ENCODE results near the gene NUDT4. TPM values are rescaled to one million over a fixed set of nuclear protein-coding genes. Genes with fewer than 3 reads are reported as not detected.

NUDT4 gene
- total RNA-seq, 2 experiments from 2014 or later, result 26.4 to 32.4 TPM

DNA sequence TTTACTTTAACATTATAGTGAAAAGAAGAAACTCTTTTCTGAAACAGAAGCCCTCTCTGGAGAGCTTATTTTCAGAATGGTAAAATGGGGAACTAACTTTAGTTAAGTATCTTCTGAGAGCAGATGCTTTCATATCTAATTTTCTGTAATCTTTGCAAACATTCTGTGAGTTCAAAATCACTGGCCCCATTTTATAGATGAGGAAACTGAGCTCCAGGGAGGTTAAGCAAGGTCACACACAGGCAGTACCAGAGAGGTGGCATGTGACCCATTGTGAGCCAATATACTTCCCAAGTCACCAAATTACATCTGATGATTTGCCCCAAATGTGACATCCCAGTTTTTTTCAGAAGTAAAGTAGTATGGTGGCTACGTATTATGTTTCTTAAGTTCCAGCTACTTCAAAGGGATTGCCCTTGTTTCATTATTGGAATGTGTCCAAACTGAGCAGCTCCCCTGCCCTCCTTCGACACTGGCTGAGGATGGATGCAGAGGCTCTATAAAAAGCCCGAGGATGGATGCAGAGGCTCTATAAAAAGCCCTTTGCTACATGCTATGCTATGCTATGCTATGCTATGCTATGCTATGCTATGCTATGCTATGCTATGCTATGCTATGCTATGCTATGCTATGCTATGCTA is 36.2 kb upstream of the NUDT4 start:
- no peak overlapping the region for H2AFZ ChIP-seq (ENCODE audit: low read length)
- TF ChIP-seq, protein P1, sequence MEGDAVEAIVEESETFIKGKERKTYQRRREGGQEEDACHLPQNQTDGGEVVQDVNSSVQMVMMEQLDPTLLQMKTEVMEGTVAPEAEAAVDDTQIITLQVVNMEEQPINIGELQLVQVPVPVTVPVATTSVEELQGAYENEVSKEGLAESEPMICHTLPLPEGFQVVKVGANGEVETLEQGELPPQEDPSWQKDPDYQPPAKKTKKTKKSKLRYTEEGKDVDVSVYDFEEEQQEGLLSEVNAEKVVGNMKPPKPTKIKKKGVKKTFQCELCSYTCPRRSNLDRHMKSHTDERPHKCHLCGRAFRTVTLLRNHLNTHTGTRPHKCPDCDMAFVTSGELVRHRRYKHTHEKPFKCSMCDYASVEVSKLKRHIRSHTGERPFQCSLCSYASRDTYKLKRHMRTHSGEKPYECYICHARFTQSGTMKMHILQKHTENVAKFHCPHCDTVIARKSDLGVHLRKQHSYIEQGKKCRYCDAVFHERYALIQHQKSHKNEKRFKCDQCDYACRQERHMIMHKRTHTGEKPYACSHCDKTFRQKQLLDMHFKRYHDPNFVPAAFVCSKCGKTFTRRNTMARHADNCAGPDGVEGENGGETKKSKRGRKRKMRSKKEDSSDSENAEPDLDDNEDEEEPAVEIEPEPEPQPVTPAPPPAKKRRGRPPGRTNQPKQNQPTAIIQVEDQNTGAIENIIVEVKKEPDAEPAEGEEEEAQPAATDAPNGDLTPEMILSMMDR (conservative IDR thresholded peaks at IDR 0.05; ENCODE audit: low read length), result no peak
- no peak for TF ChIP-seq EZH2phosphoT487 (IDR thresholded peaks at IDR 0.05; ENCODE audit: borderline replicate concordance, low read depth, low read length)
- H3K36me3 ChIP-seq (ENCODE audit: insufficient read depth, low read length), result no peaks in the 10 kb centered on the region
- no peaks in the 10 kb centered on the region for H3K4me1 ChIP-seq (ENCODE audit: insufficient read depth, low read length, poor library complexity, severe bottlenecking)
- no peaks in the 10 kb centered on the region for H4K20me1 ChIP-seq (ENCODE audit: insufficient read depth, low read length)
- H3K9me3 ChIP-seq (ENCODE audit: low read length), result no peaks in the 10 kb centered on the region
- ChIA-PET CTCF (ENCODE audit: unreplicated experiment) (interaction anchor here (1.0 kb wide), 1 partner anchor 21 kb away, joined by 3 read pairs; no protein-coding TSS in a partner anchor), POLR2A (no interaction called here)
- H3K4me2 ChIP-seq (ENCODE audit: low read length), result no peak overlapping the region
- no peaks in the 10 kb centered on the region for H3K79me2 ChIP-seq (ENCODE audit: insufficient read depth, low read depth, low read length)
- intact Hi-C loops (cut with micrococcal nuclease; ENCODE audit: unreplicated experiment), result no loop called here
- H3K4me3 ChIP-seq (ENCODE audit: low read depth, low read length, poor library complexity, severe bottlenecking), result no peak overlapping the region
- no TSS peak for BruUV-seq (replicated peaks)
- H3K27ac ChIP-seq (ENCODE audit: low read depth, low read length, poor library complexity, severe bottlenecking), result no peak overlapping the region
- no peak for DNase-seq (ENCODE audit: low spot score)
- no peaks in the 10 kb centered on the region for H3K9me2 ChIP-seq (ENCODE audit: insufficient read depth, low read length)

DNA sequence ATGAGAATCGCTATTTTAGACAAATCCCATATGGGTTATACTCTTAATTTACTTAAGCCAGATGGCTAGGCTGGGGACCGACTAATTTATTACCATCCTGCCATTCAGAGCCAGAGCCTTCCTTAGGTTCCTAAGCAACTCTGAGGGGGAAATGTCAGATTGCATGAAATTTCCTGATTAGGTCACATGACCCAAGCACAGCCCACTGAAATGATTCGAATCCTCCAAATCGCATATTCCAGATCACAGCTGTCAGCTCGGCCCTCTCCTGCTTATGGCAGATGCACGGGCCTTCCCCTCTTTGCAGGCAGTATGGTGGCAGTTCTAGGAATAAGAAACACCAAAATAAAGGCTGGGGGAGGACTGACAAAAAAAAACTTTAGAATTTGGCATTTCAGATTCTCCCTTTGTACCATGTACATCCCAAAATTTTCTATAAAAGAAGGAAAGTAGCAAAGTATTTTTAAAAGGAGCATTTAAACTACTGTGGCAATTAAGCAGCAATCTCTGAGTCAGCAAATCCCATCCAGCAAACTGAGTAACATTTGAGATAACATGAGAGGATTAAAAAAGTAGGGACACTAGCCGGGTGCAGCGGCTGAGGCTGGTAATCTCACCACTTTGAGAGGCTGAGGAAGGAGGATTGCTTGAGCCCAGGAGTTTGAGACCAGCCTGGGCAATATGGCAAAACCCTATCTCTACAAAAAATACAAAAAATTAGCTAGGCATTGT is 30.5 kb upstream of the NUDT4 start:
- CTCF ChIA-PET (ENCODE audit: unreplicated experiment), result no interaction called here
- no peaks in the 10 kb centered on the region for H3K36me3 ChIP-seq (ENCODE audit: insufficient read depth, low read length)
- no TSS peak for BruUV-seq (replicated peaks)
- H3K79me2 ChIP-seq (ENCODE audit: insufficient read depth, low read depth, low read length), result no peaks in the 10 kb centered on the region
- TF ChIP-seq, protein P1 (conservative IDR thresholded peaks at IDR 0.05; ENCODE audit: low read length), result no peak
- no peak for TF ChIP-seq EZH2phosphoT487 (IDR thresholded peaks at IDR 0.05; ENCODE audit: borderline replicate concordance, low read depth, low read length)
- no peak overlapping the region for H3K4me2 ChIP-seq (ENCODE audit: low read length)
- no peaks in the 10 kb centered on the region for H3K4me1 ChIP-seq (ENCODE audit: insufficient read depth, low read length, poor library complexity, severe bottlenecking)
- DNase-seq (ENCODE audit: low spot score), result no peak
- POLR2A ChIA-PET, result no interaction called here
- intact Hi-C loops (cut with micrococcal nuclease; ENCODE audit: unreplicated experiment), result no loop called here
- H3K9me3 ChIP-seq (ENCODE audit: low read length), result no peaks in the 10 kb centered on the region
- H4K20me1 ChIP-seq (ENCODE audit: insufficient read depth, low read length), result no peaks in the 10 kb centered on the region
- H3K27ac ChIP-seq (ENCODE audit: low read depth, low read length, poor library complexity, severe bottlenecking), result no peak overlapping the region
- H3K4me3 ChIP-seq (ENCODE audit: low read depth, low read length, poor library complexity, severe bottlenecking), result no peak overlapping the region
- H2AFZ ChIP-seq (ENCODE audit: low read length), result peak overlapping the region; percentile 51; the same call in 1 of the 2 replicates
- H3K9me2 ChIP-seq (ENCODE audit: insufficient read depth, low read length), result no peaks in the 10 kb centered on the region
